Stimulated activated naive CD8-positive, alpha-beta T cell treated with anti-CD3 and anti-CD28 coated beads, Interleukin-15, Interleukin-2, amounts not matched to agents 100 ng/mL and 50 ng/mL, for 24 hours (primary cell): ENCODE measurements around the gene CCDC24.
A peak's percentile ranks its signal among the peaks of the same experiment; 100 is the strongest.

Experiments used
- H3K27ac Mint-ChIP-seq: one replicate; pipeline ENCODE4 v1.8.0; 2021; ENCODE audit warnings: mild to moderate bottlenecking, mixed read lengths
- H3K27me3 Mint-ChIP-seq: one replicate; pipeline ENCODE4 v1.8.0; 2021; ENCODE audit warnings: mixed read lengths
- H3K36me3 Mint-ChIP-seq: one replicate; pipeline ENCODE4 v1.8.0; 2021; ENCODE audit warnings: low read depth, mixed read lengths
- H3K4me1 Mint-ChIP-seq: one replicate; pipeline ENCODE4 v1.8.0; 2021; ENCODE audit warnings: low read depth, mixed read lengths
- H3K4me3 Mint-ChIP-seq: one replicate; pipeline ENCODE4 v1.8.0; 2021; ENCODE audit warnings: mild to moderate bottlenecking, mixed read lengths
- H3K9me3 Mint-ChIP-seq: one replicate; pipeline ENCODE4 v1.8.0; 2021; ENCODE audit warnings: mixed read lengths

The CCDC24 gene

DNA sequence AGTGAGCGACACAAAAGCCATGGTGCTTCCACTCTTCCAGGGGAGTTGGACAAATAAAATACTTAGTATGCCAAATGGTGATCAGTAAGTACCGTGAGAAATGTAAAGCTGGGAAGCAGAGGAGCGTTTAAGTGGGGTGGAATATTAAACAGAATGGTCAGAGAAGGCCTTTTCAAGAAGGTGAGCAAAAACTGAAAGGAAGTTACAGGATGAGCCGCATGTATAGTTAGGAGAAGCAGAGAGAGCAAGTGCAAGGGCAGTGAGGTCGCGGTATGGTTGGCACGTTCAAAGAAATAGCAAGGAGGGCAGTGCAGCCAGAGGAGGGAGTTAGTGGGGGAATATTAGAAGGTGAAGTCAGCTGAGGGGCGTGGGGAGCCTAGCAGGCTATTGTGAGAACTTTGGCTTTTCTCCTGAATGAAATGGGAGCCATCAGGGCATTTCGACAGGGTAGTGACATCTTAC is 17.4 kb upstream of the CCDC24 start:
- H3K4me1 Mint-ChIP-seq = peaks cover 61% of the 10 kb centered on the region
- H3K36me3 Mint-ChIP-seq = peaks cover 41% of the 10 kb centered on the region
- H3K27ac Mint-ChIP-seq = peak overlapping the region; percentile 95
- H3K4me3 Mint-ChIP-seq = peak overlapping the region; percentile 90
- no peaks in the 10 kb centered on the region for H3K9me3 Mint-ChIP-seq
- no peaks in the 10 kb centered on the region for H3K27me3 Mint-ChIP-seq

DNA sequence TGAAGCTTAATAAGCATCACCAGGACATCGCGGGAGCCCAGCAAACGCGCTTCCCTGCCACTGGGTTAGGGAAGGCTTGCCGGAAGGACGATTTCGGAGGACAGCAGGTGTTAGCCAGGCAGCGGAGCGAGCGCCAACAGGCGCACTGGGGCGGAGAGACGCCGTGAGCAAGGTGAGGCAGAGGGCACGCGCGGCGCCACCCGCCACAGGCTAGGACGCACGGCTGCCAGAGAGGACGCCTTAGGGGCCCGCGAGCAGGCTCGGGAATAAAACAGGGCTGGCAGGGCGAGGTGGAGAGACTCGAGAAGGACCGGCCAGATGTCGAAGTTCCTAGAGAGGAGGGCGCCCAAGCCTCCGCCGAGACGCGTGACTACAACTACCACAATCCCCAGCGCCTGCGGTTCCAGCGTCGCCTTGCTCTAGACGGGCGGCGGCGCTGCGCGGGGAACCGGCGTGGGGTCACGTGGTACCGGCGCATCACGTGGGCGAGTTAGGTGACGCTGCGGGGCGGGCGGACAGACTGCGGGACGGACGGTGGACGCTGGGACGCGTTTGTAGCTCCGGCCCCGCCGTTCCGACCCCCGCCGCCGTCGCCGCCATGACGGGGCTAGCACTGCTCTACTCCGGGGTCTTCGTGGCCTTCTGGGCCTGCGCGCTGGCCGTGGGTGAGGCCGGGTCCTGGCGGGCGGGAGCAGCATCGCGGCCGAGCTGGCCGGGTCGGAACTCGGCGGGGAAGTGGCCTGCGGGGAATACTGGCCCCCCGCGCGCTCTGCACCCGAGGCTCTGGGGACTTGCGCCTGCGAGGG is 16.8 kb upstream of the CCDC24 start, which contains the start of gene ATP6V0B:
TSS of gene ATP6V0B (plus strand) at position 518 of the 806 bp plus-strand sequence. CDS start at position 599, 81 bp downstream.
- Mint-ChIP-seq H3K4me1 (peaks cover 55% of the 10 kb centered on the region), H3K36me3 (peaks cover 41% of the 10 kb centered on the region), H3K27me3 (no peaks in the 10 kb centered on the region), H3K9me3 (no peaks in the 10 kb centered on the region), H3K4me3 (peak within 1 kb of the TSS; percentile 90), H3K27ac (peak within 1 kb of the TSS; percentile 95)

DNA sequence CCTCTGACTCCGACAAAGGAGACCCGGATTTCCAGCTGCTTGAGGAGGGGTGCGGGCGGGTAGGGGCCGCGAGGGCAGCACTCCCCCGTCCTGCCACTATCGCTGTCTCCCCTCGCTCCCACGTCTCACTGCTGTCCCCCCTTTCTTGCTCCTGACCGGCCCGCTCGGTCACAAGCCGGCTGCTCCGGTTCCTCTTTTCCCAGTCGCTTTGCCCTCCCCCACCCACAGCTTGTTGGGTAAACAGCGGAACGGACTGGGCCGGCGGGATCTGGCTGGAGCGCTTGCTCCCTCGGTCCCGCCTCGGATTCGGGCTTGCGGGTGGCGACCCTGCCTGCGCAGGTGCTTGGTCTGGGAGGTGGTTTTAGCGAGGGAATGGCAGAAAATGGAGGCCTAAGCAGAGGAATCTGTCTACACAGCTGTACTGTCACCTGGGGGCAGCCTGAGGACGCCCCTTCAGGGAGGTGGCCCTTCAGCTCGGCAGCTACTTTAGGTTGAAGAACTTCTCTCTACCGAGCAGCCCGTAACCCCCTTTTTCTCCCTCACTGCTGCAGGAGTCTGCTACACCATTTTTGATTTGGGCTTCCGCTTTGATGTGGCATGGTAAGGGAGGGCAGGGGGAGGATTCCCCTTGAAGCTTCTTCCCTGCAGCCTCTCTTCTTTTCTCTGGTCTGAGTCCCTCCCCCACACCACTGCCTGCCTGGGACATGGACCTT is 16.0 kb upstream of the CCDC24 start:
- Mint-ChIP-seq H3K27me3 (no peaks in the 10 kb centered on the region), H3K4me3 (peak overlapping the region; percentile 90), H3K9me3 (no peaks in the 10 kb centered on the region), H3K27ac (peak overlapping the region; percentile 75), H3K4me1 (peaks cover 59% of the 10 kb centered on the region), H3K36me3 (peaks cover 41% of the 10 kb centered on the region)

DNA sequence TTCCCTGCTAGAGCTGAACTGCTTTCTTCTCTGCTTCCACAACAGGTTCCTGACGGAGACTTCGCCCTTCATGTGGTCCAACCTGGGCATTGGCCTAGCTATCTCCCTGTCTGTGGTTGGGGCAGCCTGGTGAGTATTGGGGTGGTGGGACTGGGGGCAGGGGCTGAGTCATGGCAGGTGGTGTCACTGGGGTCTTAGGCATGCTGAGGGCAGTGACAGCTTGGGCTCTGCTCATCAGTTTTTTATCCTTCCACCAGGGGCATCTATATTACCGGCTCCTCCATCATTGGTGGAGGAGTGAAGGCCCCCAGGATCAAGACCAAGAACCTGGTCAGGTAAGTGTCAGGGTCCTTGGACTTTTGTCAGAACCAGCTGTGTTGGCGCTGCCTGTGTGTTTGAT is 15.4 kb upstream of the CCDC24 start:
- Mint-ChIP-seq H3K9me3 (no peaks in the 10 kb centered on the region), H3K4me3 (peak overlapping the region; percentile 90), H3K4me1 (peaks cover 59% of the 10 kb centered on the region), H3K36me3 (peaks cover 46% of the 10 kb centered on the region), H3K27me3 (no peaks in the 10 kb centered on the region), H3K27ac (peak overlapping the region; percentile 75)

DNA sequence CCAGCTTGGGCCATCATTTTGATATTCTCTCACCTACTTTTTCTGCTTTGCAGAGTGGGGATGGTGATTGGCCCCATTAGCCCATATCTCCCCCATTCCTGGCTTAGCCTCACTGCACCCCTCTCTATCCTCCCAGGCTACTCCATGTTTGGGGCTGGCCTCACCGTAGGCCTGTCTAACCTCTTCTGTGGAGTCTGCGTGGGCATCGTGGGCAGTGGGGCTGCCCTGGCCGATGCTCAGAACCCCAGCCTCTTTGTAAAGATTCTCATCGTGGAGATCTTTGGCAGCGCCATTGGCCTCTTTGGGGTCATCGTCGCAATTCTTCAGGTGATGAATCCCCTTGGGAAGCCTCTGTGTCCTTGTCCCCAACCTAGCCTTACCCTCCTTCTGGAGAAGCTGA is 14.5 kb upstream of the CCDC24 start:
- H3K27ac Mint-ChIP-seq = no peak overlapping the region
- H3K36me3 Mint-ChIP-seq = peaks cover 46% of the 10 kb centered on the region
- no peaks in the 10 kb centered on the region for H3K9me3 Mint-ChIP-seq
- peak overlapping the region; percentile 20 for H3K4me3 Mint-ChIP-seq
- peaks cover 56% of the 10 kb centered on the region for H3K4me1 Mint-ChIP-seq
- no peaks in the 10 kb centered on the region for H3K27me3 Mint-ChIP-seq

DNA sequence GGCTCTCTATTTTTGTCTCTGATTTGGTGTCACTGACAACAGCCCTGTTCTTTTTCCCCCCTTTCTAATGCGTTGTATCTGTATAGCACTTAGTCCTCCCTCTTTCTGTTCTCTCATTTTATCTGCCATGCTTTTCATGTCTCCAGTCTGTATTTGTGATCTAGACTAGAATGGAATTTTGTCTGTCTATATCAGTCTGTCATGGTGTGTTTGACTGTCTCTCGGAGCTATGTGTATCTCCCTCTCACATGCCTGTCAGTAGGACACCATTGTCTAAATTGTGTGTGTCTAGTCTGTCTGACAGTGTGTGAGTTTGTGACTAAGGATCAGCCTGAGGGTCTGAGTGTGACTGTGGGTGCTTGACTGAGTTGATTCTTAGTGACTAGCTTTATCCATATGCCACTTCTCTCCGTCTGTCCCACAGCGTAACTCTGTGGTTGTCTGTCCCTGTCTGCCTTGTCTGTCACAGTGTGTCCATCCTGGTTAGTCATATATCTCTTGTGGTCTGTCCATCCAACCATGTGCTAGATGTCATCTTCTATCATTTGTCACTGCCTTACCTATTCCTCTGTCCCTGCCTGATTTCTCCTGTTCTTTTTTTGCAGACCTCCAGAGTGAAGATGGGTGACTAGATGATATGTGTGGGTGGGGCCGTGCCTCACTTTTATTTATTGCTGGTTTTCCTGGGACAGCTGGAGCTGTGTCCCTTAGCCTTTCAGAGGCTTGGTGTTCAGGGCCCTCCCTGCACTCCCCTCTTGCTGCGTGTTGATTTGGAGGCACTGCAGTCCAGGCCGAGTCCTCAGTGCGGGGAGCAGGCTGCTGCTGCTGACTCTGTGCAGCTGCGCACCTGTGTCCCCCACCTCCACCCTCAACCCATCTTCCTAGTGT is 13.8 kb upstream of the CCDC24 start:
- Mint-ChIP-seq H3K27me3 (no peaks in the 10 kb centered on the region), H3K9me3 (no peaks in the 10 kb centered on the region), H3K4me3 (peak overlapping the region; percentile 84), H3K4me1 (peaks cover 56% of the 10 kb centered on the region), H3K36me3 (peaks cover 47% of the 10 kb centered on the region), H3K27ac (peak overlapping the region; percentile 6)

DNA sequence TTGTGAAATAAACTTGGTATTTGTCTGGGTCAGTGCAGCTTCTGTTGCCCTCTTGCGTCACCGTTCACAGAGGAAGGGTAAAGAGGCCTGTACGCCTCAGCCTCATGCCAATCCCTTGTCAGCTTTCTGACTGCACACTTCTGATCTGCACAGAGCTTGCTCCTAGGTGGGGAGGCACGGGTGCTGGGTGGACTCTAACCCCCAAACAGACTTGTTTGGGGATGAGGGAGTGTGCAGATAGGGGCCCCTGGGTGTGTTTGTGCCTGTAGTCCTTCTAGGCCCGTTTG is 13.2 kb upstream of the CCDC24 start:
- H3K4me3 Mint-ChIP-seq = peak overlapping the region; percentile 84
- H3K36me3 Mint-ChIP-seq = peaks cover 46% of the 10 kb centered on the region
- no peak overlapping the region for H3K27ac Mint-ChIP-seq
- H3K9me3 Mint-ChIP-seq = no peaks in the 10 kb centered on the region
- peaks cover 53% of the 10 kb centered on the region for H3K4me1 Mint-ChIP-seq
- H3K27me3 Mint-ChIP-seq = no peaks in the 10 kb centered on the region

DNA sequence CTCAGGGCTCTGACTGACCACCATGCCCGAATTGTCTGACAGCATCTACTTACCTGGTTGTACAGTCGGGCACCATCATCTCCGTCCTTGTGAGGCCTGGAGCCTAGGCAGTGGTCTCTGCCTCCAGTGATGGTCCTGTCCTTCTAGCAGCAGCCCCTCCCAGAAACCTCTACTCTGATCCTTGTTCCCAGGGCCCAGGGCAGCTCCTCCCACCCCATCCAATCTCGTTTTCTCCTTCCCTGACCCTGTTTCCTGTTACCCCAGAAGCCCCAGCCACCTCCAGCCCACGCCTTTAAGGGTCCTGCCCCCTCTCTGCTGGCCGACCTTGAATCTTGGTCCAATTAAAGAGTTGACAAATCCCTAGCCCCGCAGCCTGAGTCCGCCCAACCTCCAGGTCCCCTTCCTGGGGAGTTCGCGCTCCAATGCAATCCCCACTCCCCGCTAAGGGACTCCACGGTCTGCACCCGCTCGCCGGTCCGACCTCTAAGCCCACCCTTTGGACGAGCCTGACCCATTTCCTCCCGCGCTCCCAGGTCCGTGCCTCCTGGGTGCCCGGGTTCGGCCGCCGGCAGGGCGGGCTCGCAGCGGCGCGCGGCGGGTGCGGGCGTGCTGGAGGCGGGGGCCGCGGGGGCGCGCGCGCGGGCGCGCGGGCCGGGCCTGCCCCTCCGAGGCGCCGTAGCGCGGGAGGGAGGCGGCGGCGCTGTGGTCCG is 12.7 kb upstream of the CCDC24 start, which contains the start of gene B4GALT2:
TSS of gene B4GALT2 (plus strand) at position 660 of the 710 bp plus-strand sequence. CDS start 1,951 bp downstream, outside the sequence.
- H3K36me3 Mint-ChIP-seq = peaks cover 45% of the 10 kb centered on the region
- H3K4me1 Mint-ChIP-seq = peaks cover 48% of the 10 kb centered on the region
- peak within 1 kb of the TSS; percentile 90 for H3K27ac Mint-ChIP-seq
- no peaks in the 10 kb centered on the region for H3K27me3 Mint-ChIP-seq
- no peaks in the 10 kb centered on the region for H3K9me3 Mint-ChIP-seq
- H3K4me3 Mint-ChIP-seq = peak within 1 kb of the TSS; percentile 93

DNA sequence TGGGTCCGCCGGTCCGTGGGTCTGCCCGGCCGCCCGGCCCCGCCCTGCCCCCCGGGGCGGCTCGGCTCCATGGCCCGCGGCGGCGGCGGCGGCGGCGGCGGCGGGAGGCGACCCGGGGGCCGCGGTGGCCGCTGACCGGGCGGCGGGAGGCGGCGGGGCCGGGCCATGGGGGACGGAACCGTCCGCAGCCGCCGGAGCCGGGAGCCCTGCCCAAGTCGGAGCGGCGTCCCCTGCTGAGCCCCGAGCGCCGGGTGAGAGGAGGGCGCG is 12.2 kb upstream of the CCDC24 start:
- H3K27ac Mint-ChIP-seq = no peak overlapping the region
- no peaks in the 10 kb centered on the region for H3K27me3 Mint-ChIP-seq
- no peak overlapping the region for H3K4me3 Mint-ChIP-seq
- peaks cover 43% of the 10 kb centered on the region for H3K4me1 Mint-ChIP-seq
- H3K9me3 Mint-ChIP-seq = no peaks in the 10 kb centered on the region
- peaks cover 44% of the 10 kb centered on the region for H3K36me3 Mint-ChIP-seq

DNA sequence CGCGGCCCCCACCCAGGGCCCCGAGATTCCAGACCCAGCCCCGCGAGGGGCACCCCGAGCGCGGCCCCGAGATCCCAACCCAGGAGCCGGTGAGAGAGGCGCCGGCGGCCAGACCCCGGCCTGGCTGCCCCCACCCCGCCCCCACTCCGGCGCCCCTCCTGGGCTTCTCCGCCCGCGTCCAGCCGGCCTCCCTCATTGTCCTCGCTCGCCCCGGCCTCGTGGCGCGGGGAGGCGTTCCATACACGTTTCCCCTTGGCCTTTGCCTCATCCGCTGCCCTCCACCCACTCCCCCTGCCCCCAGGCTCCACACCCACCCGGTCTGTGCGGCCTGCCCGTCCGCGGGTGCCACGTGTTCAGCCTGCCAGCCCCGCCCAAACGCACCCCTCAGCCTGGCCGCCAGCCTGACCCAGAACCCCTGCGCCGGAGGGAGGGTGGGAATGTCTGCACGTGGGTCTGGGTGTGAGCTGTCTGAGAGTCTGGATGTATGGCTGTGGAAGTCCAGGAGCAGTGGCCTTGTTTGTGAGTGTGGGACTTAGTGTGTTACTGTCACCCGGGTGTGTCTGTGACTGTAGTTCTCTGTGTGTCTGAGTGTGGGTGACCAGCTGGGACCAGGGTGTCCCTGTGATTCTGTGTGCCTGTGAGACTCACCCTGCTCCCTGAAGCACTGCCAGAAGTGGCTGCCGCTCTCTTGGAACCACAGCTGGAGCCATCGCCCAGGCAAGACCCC is 11.7 kb upstream of the CCDC24 start:
- no peaks in the 10 kb centered on the region for H3K9me3 Mint-ChIP-seq
- H3K27me3 Mint-ChIP-seq = no peaks in the 10 kb centered on the region
- H3K4me1 Mint-ChIP-seq = peaks cover 40% of the 10 kb centered on the region
- H3K4me3 Mint-ChIP-seq = peak overlapping the region; percentile 93
- peaks cover 44% of the 10 kb centered on the region for H3K36me3 Mint-ChIP-seq
- H3K27ac Mint-ChIP-seq = peak overlapping the region; percentile 90

DNA sequence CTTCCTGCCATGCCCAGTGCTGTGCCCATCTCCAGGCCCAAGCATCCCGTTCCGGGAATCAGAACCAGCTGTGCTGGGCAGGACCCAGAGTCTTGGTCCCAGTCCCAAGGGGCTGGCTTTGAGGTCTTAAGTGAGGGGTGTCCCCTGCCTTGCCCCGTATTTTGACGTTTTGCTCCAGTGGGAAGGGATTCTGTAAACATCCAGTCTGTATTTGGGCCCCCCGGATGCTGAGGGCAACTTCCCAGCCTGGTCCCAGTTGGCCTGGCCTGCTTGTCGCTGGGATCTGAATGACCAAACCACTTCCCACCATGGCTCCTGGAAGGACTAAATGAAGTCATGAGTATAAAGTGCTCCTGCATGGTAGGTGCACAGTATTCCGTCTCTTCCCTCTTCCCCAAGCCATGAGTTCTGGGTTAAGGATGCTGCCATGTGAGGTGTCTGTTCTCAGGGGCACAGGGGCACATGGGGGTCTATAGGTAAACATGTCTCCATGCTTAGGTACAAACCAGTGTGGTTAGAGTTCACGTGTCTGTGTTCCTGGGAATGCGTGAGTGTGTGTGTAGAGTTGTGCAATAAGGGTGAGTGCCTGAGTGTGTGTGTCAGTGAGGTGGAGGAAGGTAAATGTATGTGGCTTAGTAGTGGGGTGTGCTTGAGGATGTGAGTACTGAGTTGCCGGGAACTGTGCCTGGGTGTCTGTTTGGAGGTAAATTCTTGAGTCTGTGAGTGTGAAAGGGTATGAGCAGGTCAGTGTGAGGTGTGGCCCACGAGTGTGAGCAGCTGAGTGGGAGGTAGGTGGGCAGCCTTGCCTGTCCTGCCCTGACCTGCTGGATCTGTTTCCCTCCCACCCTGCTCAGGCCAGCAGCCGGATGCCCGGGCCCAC is 10.9 kb upstream of the CCDC24 start:
- Mint-ChIP-seq H3K36me3 (peaks cover 44% of the 10 kb centered on the region), H3K9me3 (no peaks in the 10 kb centered on the region), H3K27me3 (no peaks in the 10 kb centered on the region), H3K27ac (peak overlapping the region; percentile 90), H3K4me1 (peaks cover 40% of the 10 kb centered on the region), H3K4me3 (peak overlapping the region; percentile 93)

DNA sequence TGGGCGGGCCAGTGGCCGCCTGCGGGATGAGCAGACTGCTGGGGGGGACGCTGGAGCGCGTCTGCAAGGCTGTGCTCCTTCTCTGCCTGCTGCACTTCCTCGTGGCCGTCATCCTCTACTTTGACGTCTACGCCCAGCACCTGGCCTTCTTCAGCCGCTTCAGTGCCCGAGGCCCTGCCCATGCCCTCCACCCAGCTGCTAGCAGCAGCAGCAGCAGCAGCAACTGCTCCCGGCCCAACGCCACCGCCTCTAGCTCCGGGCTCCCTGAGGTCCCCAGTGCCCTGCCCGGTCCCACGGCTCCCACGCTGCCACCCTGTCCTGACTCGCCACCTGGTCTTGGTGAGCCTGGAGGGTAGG is 10.3 kb upstream of the CCDC24 start:
- Mint-ChIP-seq H3K27me3 (no peaks in the 10 kb centered on the region), H3K4me1 (peaks cover 36% of the 10 kb centered on the region), H3K27ac (no peak overlapping the region), H3K36me3 (peaks cover 44% of the 10 kb centered on the region), H3K9me3 (no peaks in the 10 kb centered on the region), H3K4me3 (peak overlapping the region; percentile 93)

DNA sequence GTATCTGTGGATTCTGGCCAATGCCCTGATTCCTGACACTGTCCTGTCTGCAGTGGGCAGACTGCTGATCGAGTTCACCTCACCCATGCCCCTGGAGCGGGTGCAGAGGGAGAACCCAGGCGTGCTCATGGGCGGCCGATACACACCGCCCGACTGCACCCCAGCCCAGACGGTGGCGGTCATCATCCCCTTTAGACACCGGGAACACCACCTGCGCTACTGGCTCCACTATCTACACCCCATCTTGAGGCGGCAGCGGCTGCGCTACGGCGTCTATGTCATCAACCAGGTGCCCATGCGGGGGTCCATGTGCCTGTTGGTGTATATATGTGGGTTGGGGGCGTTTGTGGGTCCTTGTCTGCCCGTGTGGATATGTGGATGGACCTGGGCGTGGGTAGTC is 9.8 kb upstream of the CCDC24 start:
- Mint-ChIP-seq H3K4me1 (peaks cover 31% of the 10 kb centered on the region), H3K9me3 (no peaks in the 10 kb centered on the region), H3K4me3 (no peak overlapping the region), H3K27ac (no peak overlapping the region), H3K36me3 (peaks cover 38% of the 10 kb centered on the region), H3K27me3 (no peaks in the 10 kb centered on the region)
